Caco-2 (cell line): ENCODE results near the gene RANBP10. TPM values are rescaled to one million over a fixed set of nuclear protein-coding genes. Genes with fewer than 3 reads are reported as not detected.

ENCODE experiments used
- BruUV-seq: library from RNA; stranded (reverse); fragments of 400-500 nt; replicated peaks from 2 replicates; lab custom pipeline; 2021; lab: Mats Ljungman, UMichigan
- CTCF ChIA-PET: fragments of 300-600 bp; sonication (Branson Sonifier 250); formaldehyde crosslinking; loops from one replicate; lab custom pipeline; 2022; ENCODE audit warnings: antibody characterized with exemption; lab: Charles Lee
- POLR2A ChIA-PET: fragments of 300-600 bp; sonication (Branson Sonifier 250); formaldehyde crosslinking; loops from one replicate; lab custom pipeline; 2022; ENCODE audit warnings: antibody characterized with exemption; lab: Charles Lee
- DNase-seq, 2 experiments: peaks; one replicate each; pipeline versions ENCODE4 v3.0.0 to v3.0.0-alpha.2; 2020 to 2022
- H3K27me3 ChIP-seq: replicated peaks from 2 replicates; pipeline ENCODE4 v1.6.0; 2011; ENCODE audit warnings: low read length; ENCODE audit not compliant: control insufficient read depth, insufficient read depth
- H3K36me3 ChIP-seq: 2 replicates; pipeline ENCODE4 v1.5.1; 2011; ENCODE audit warnings: low read length; ENCODE audit not compliant: control insufficient read depth, insufficient read depth
- H3K4me1 ChIP-seq: fragments of 250-450 bp; sonication (Bioruptor Pico); 2 replicates; pipeline ENCODE4 v1.5.1; 2020; ENCODE audit warnings: mild to moderate bottlenecking
- H3K4me3 ChIP-seq: 2 replicates; pipeline ENCODE4 v1.5.1; 2011; ENCODE audit warnings: low read depth, mild to moderate bottlenecking, control low read depth, low read length
- H3K9me3 ChIP-seq: fragments of 250-450 bp; sonication (Bioruptor Pico); 2 replicates; pipeline ENCODE4 v1.5.1; 2020; ENCODE audit warnings: mild to moderate bottlenecking, moderate library complexity
- H3K27ac Mint-ChIP-seq: one replicate; pipeline ENCODE4 v1.8.0; 2022; ENCODE audit warnings: mixed read lengths; ENCODE audit not compliant: unreplicated experiment
- H3K27me3 Mint-ChIP-seq: one replicate; pipeline ENCODE4 v1.8.0; 2022; ENCODE audit warnings: mixed read lengths; ENCODE audit not compliant: insufficient read depth, unreplicated experiment
- H3K36me3 Mint-ChIP-seq: one replicate; pipeline ENCODE4 v1.8.0; 2022; ENCODE audit warnings: mild to moderate bottlenecking, mixed read lengths; ENCODE audit not compliant: insufficient read depth, unreplicated experiment
- H3K4me1 Mint-ChIP-seq: one replicate; pipeline ENCODE4 v1.8.0; 2022; ENCODE audit warnings: low read depth, mixed read lengths; ENCODE audit not compliant: unreplicated experiment
- H3K4me3 Mint-ChIP-seq: one replicate; pipeline ENCODE4 v1.8.0; 2022; ENCODE audit warnings: mild to moderate bottlenecking, moderate library complexity, mixed read lengths; ENCODE audit not compliant: unreplicated experiment
- H3K9me3 Mint-ChIP-seq: one replicate; pipeline ENCODE4 v1.8.0; 2022; ENCODE audit warnings: mixed read lengths; ENCODE audit not compliant: unreplicated experiment
- intact Hi-C: fragments of 100-400 bp; cut with micrococcal nuclease; formaldehyde crosslinking; loops from one replicate; pipeline ENCODE4 v1.10.0; 2022; ENCODE audit not compliant: unreplicated experiment
- total RNA-seq: library from RNA; stranded (reverse); gene quantifications from 2 replicates; pipeline ENCODE4 v1.2.3, GENCODE V29; 2022
- TF ChIP-seq, protein P1 (sequence below), 2 experiments: fragments of 200-600 bp in 1 of 2; IDR thresholded peaks; 1 replicate in 1 of 2; 2 replicates in 1 of 2; pipeline versions ENCODE4 v1.5.1 to v1.8.0; 2011 to 2022; ENCODE audit warnings: antibody characterized with exemption in 1 of 2, control low read depth in 1 of 2, inconsistent platforms in 1 of 2, low read depth in 1 of 2, low read length in 1 of 2, mild to moderate bottlenecking in 1 of 2, moderate library complexity in 1 of 2; ENCODE audit not compliant: insufficient read depth in 1 of 2, severe bottlenecking in 1 of 2, unreplicated experiment in 1 of 2

RANBP10 gene
- total RNA-seq, 1 experiment from 2014 or later, result 21.8 TPM

DNA sequence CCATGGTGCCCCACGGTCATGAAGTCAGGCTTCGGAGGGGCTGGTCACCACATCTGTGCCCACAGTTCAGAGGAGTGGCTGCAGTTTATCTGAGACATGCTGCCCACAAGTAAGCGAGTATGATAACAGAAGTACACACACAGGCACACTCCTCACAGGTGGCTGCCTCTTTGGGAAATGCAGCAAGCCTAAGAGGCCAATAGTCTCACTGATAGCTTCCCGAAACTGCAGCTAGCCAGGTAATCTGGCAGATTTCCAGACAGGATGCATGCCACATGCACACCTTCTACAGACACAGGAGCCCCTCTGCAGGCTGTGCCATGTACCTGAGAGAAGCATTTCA, 74.6 kb downstream of the RANBP10 start:
- H3K36me3 ChIP-seq, result peaks cover 8% of the 10 kb centered on the region

DNA sequence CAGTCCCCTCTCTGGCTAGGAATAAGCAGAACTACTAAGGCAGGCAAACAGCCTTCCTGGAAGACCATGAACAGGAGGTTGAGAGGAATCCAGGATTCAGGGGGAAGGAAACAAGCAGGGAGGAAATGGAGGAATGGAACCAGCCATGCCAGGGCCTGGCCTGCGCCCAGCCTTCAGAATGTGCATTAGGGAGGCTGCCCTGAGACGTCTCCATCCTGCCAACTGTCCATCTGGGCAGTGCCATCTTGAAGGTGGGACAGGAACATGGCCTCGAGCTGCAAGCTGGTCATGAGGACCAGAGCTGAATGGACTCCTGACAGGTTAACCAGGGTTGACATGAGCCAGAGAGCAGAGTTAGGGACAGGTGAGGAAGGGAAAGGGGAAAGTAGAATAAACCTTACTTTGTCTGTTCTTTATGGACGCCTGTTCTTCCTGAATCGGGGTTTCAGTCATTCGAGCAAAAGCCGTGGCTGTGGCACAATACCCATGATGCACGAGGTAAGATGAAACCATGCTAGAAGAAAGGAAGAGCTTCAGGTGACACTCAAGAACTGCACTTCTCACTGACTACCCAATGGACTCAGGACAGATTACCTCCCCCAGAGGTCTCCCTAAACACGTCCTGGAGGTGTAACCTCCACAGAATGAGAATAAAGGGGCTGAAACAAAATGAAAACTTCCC, 75.1 kb downstream of the RANBP10 start:
- no peak overlapping the region for H3K27ac Mint-ChIP-seq
- no TSS peak for BruUV-seq
- Histone ChIP-seq H3K4me1 (no peaks in the 10 kb centered on the region), H3K9me3 (no peaks in the 10 kb centered on the region), H3K27me3 (no peaks in the 10 kb centered on the region), H3K36me3 (peaks cover 8% of the 10 kb centered on the region), H3K4me3 (no peak overlapping the region)
- intact Hi-C loops, result no loop called here
- CTCF ChIA-PET, result no interaction called here
- POLR2A ChIA-PET, result no interaction called here
- no peak overlapping the region for H3K4me3 Mint-ChIP-seq
- no peaks in the 10 kb centered on the region for H3K27me3 Mint-ChIP-seq
- H3K36me3 Mint-ChIP-seq, result peaks cover 8% of the 10 kb centered on the region
- TF ChIP-seq, protein P1, sequence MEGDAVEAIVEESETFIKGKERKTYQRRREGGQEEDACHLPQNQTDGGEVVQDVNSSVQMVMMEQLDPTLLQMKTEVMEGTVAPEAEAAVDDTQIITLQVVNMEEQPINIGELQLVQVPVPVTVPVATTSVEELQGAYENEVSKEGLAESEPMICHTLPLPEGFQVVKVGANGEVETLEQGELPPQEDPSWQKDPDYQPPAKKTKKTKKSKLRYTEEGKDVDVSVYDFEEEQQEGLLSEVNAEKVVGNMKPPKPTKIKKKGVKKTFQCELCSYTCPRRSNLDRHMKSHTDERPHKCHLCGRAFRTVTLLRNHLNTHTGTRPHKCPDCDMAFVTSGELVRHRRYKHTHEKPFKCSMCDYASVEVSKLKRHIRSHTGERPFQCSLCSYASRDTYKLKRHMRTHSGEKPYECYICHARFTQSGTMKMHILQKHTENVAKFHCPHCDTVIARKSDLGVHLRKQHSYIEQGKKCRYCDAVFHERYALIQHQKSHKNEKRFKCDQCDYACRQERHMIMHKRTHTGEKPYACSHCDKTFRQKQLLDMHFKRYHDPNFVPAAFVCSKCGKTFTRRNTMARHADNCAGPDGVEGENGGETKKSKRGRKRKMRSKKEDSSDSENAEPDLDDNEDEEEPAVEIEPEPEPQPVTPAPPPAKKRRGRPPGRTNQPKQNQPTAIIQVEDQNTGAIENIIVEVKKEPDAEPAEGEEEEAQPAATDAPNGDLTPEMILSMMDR (IDR thresholded peaks at IDR 0.05; ENCODE audit: insufficient read depth in 1 of 2, low read depth in 1 of 2, low read length in 1 of 2, severe bottlenecking in 1 of 2, unreplicated experiment in 1 of 2), result no peak
- DNase-seq, result no peak
- H3K4me1 Mint-ChIP-seq, result no peaks in the 10 kb centered on the region
- no peaks in the 10 kb centered on the region for H3K9me3 Mint-ChIP-seq

More for the DNA sequence above, 74.6 kb downstream of the RANBP10 start:
- Histone ChIP-seq H3K9me3 (no peaks in the 10 kb centered on the region), H3K4me1 (no peaks in the 10 kb centered on the region), H3K4me3 (no peak overlapping the region), H3K27me3 (no peaks in the 10 kb centered on the region)
- POLR2A ChIA-PET, result no interaction called here
- no TSS peak for BruUV-seq
- Mint-ChIP-seq H3K4me3 (no peak overlapping the region), H3K27me3 (no peaks in the 10 kb centered on the region), H3K36me3 (peaks cover 7% of the 10 kb centered on the region), H3K4me1 (no peaks in the 10 kb centered on the region), H3K27ac (no peak overlapping the region), H3K9me3 (no peaks in the 10 kb centered on the region)
- CTCF ChIA-PET, result no interaction called here
- TF ChIP-seq, protein P1 (IDR thresholded peaks at IDR 0.05; ENCODE audit: insufficient read depth in 1 of 2, low read depth in 1 of 2, low read length in 1 of 2, severe bottlenecking in 1 of 2, unreplicated experiment in 1 of 2), result no peak
- no peak for DNase-seq
- intact Hi-C loops, result no loop called here

DNA sequence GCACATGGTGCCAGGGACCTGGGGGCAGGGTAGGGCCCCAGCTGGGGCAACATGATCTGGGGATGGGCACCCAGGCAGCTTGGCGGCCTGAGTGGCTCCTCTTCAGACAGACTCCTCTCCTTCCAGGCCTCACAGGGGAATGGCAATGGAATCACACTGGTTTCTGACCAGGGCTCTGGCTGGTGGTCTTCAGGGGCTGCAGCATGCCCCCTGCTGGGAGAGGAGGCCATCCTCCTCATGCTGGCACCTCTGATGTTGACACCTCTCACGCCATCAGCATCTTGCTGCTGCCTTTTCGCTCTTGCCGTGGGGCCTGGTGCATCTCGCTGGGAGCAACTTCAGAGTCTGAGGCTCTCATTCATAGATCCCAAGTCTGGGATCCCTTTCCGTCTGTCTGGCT, 76.0 kb downstream of the RANBP10 start:
- no peaks in the 10 kb centered on the region for H3K9me3 ChIP-seq
- H3K27me3 ChIP-seq, result no peaks in the 10 kb centered on the region
- H3K36me3 Mint-ChIP-seq, result peaks cover 13% of the 10 kb centered on the region
- no peak overlapping the region for H3K4me3 ChIP-seq
- intact Hi-C loops, result no loop called here
- peaks cover 10% of the 10 kb centered on the region for H3K36me3 ChIP-seq
- CTCF ChIA-PET, result no interaction called here
- no peaks in the 10 kb centered on the region for H3K27me3 Mint-ChIP-seq
- no peaks in the 10 kb centered on the region for H3K9me3 Mint-ChIP-seq
- TF ChIP-seq, protein P1 (IDR thresholded peaks at IDR 0.05; ENCODE audit: insufficient read depth in 1 of 2, low read depth in 1 of 2, low read length in 1 of 2, severe bottlenecking in 1 of 2, unreplicated experiment in 1 of 2), result no peak
- POLR2A ChIA-PET, result no interaction called here
- no peak overlapping the region for H3K4me3 Mint-ChIP-seq
- DNase-seq, result no peak
- H3K4me1 ChIP-seq, result no peaks in the 10 kb centered on the region
- no TSS peak for BruUV-seq
- no peak overlapping the region for H3K27ac Mint-ChIP-seq
- no peaks in the 10 kb centered on the region for H3K4me1 Mint-ChIP-seq
